Measurements from ENCODE around the gene CRYGD. TPM values are rescaled to one million over a fixed set of nuclear protein-coding genes. Genes with fewer than 3 reads are reported as not detected.

The CRYGD gene
- polyA plus RNA-seq, 3 donors, result not detected

DNA sequence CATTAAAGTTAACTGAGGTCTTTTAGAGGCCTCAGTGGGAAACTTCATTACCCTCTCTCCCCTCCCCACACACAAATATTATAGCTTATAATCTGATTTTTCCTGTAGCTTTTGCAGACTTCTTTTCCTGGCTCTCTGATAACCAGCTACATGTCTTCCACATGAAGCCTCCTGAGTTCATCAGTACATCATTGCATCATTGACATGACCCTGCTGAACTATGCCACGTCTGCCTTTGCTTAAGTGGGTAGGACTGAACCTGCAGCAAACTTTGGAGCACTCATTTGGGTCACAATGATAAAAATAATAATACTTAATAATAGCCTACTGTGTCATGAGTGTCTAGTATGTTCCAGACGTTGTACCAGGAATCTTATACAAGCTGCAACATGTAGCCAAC lies 32.1 kb upstream of the CRYGD start:
- no peaks in the 10 kb centered on the region for H3K4me1 ChIP-seq (ENCODE audit: control insufficient read depth in 1 of 2, insufficient read depth in 2 of 2, low read length in 2 of 2)
- TF ChIP-seq, protein P1, sequence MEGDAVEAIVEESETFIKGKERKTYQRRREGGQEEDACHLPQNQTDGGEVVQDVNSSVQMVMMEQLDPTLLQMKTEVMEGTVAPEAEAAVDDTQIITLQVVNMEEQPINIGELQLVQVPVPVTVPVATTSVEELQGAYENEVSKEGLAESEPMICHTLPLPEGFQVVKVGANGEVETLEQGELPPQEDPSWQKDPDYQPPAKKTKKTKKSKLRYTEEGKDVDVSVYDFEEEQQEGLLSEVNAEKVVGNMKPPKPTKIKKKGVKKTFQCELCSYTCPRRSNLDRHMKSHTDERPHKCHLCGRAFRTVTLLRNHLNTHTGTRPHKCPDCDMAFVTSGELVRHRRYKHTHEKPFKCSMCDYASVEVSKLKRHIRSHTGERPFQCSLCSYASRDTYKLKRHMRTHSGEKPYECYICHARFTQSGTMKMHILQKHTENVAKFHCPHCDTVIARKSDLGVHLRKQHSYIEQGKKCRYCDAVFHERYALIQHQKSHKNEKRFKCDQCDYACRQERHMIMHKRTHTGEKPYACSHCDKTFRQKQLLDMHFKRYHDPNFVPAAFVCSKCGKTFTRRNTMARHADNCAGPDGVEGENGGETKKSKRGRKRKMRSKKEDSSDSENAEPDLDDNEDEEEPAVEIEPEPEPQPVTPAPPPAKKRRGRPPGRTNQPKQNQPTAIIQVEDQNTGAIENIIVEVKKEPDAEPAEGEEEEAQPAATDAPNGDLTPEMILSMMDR (IDR thresholded peaks at IDR 0.05), result no peak
- H3K36me3 ChIP-seq (replicated peaks in 1 of 2; ENCODE audit: control insufficient read depth in 1 of 2, insufficient read depth in 2 of 2, low read length in 2 of 2), result no peaks in the 10 kb centered on the region
- no peaks in the 10 kb centered on the region for H4K20me1 ChIP-seq (ENCODE audit: insufficient read depth, low read length)
- WGBS (ENCODE audit: insufficient coverage), result no CpG with 5 or more reads among the region's 2 CpGs
- no peak overlapping the region for H2AFZ ChIP-seq (ENCODE audit: insufficient read depth, low read depth, low read length, poor library complexity, severe bottlenecking)
- H3K27ac ChIP-seq (ENCODE audit: low read depth in 1 of 2, low read length in 2 of 2), result no peak overlapping the region
- Mint-ChIP-seq H3K4me3 (no peak overlapping the region), H3K4me1 (no peaks in the 10 kb centered on the region), H3K27me3 (ENCODE audit: low read depth in 3 of 3) (peaks cover 0 to 1% (median 0%) of the 10 kb centered on the region in 3 donors), H3K27ac (no peak overlapping the region), H3K36me3 (no peaks in the 10 kb centered on the region), H3K9me3 (peaks cover 4 to 9% (median 6%) of the 10 kb centered on the region in 7 donors)
- no peak overlapping the region for H3K9ac ChIP-seq (ENCODE audit: insufficient read depth, low read length, poor library complexity, severe bottlenecking)
- H3K79me2 ChIP-seq (ENCODE audit: insufficient read depth, low read length), result no peaks in the 10 kb centered on the region
- DNase-seq, result no peak
- intact Hi-C loops (cut with micrococcal nuclease), result no loop called here
- H3K4me3 ChIP-seq (replicated peaks in 1 of 3; ENCODE audit: low read depth in 2 of 3, low read length in 3 of 3), result no peak overlapping the region
- no peaks in the 10 kb centered on the region for H3K27me3 ChIP-seq (ENCODE audit: control insufficient read depth in 2 of 2, insufficient read depth in 2 of 2, low read length in 2 of 2)
- peaks cover 0 to 4% of the 10 kb centered on the region in 2 donors for H3K9me3 ChIP-seq (replicated peaks in 1 of 2; ENCODE audit: control insufficient read depth in 1 of 2, insufficient read depth in 1 of 2, low read length in 2 of 2)
- H3K4me2 ChIP-seq (replicated peaks; ENCODE audit: extremely low read depth, low read length, poor library complexity, severe bottlenecking), result no peak overlapping the region

DNA sequence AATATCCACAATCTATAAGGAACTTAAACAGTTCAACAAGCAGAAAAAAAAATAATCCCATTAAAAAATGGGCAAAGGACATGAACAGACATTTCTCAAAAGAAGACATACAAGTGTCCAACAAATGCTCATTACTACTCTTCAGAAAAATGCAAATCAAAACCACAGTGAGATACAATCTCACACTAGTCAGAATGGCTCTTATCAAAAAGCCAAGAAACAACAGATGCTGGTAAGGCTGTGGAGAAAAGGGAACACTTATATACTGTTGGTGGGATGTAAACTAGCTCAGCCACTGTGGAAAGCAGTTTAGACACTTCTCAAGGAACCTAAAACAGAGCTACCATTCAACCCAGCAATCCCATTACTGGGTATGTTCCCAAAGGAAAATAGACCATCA lies 28.8 kb upstream of the CRYGD start:
- no peaks in the 10 kb centered on the region for H3K4me1 ChIP-seq (ENCODE audit: control insufficient read depth in 1 of 2, insufficient read depth in 2 of 2, low read length in 2 of 2)
- no peak overlapping the region for H3K4me2 ChIP-seq (replicated peaks; ENCODE audit: extremely low read depth, low read length, poor library complexity, severe bottlenecking)
- peaks cover 0 to 1% (median 0%) of the 10 kb centered on the region in 3 donors for H3K27me3 Mint-ChIP-seq (ENCODE audit: low read depth in 3 of 3)
- H3K4me1 Mint-ChIP-seq, result peaks cover 5% of the 10 kb centered on the region
- no peak overlapping the region for H3K27ac ChIP-seq (ENCODE audit: low read depth in 1 of 2, low read length in 2 of 2)
- no peaks in the 10 kb centered on the region for H3K36me3 Mint-ChIP-seq
- H3K79me2 ChIP-seq (ENCODE audit: insufficient read depth, low read length), result no peaks in the 10 kb centered on the region
- TF ChIP-seq, protein P1 (IDR thresholded peaks at IDR 0.05), result no peak
- H3K9ac ChIP-seq (ENCODE audit: insufficient read depth, low read length, poor library complexity, severe bottlenecking), result no peak overlapping the region
- no peaks in the 10 kb centered on the region for H3K36me3 ChIP-seq (replicated peaks in 1 of 2; ENCODE audit: control insufficient read depth in 1 of 2, insufficient read depth in 2 of 2, low read length in 2 of 2)
- H3K4me3 ChIP-seq (replicated peaks in 1 of 3; ENCODE audit: low read depth in 2 of 3, low read length in 3 of 3), result no peak overlapping the region
- intact Hi-C loops (cut with micrococcal nuclease), result no loop called here
- no peaks in the 10 kb centered on the region for H4K20me1 ChIP-seq (ENCODE audit: insufficient read depth, low read length)
- peaks cover 0 to 4% of the 10 kb centered on the region in 2 donors for H3K9me3 ChIP-seq (replicated peaks in 1 of 2; ENCODE audit: control insufficient read depth in 1 of 2, insufficient read depth in 1 of 2, low read length in 2 of 2)
- H3K27me3 ChIP-seq (ENCODE audit: control insufficient read depth in 2 of 2, insufficient read depth in 2 of 2, low read length in 2 of 2), result no peaks in the 10 kb centered on the region
- H3K27ac Mint-ChIP-seq, result no peak overlapping the region
- DNase-seq, result no peak
- H2AFZ ChIP-seq (ENCODE audit: insufficient read depth, low read depth, low read length, poor library complexity, severe bottlenecking), result no peak overlapping the region
- no peak overlapping the region for H3K4me3 Mint-ChIP-seq
- peaks cover 10 to 20% (median 15%) of the 10 kb centered on the region in 7 donors for H3K9me3 Mint-ChIP-seq
